ENCODE results near the gene FNDC3B.

FNDC3B gene

GRCh38 chr3:172135185-172135584 is 95.8 kb downstream of the FNDC3B start:
- DNase-seq (ENCODE audit: low read depth in 2 of 2), result no peak

- DNase-seq (ENCODE audit: low read depth in 2 of 2), result no peak
These were observed 96.4 kb downstream of the FNDC3B start for GRCh38 chr3:172135820-172136219.

- no peak for DNase-seq (ENCODE audit: low read depth in 2 of 2)
These were observed 97.0 kb downstream of the FNDC3B start for GRCh38 chr3:172136330-172136729.

GRCh38 chr3:172137287-172138192 is 98.2 kb downstream of the FNDC3B start:
- no peak for DNase-seq (ENCODE audit: low read depth in 2 of 2)

- DNase-seq (ENCODE audit: low read depth in 2 of 2), result no peak
These were observed 98.8 kb downstream of the FNDC3B start for GRCh38 chr3:172138193-172138537.

- no peak for DNase-seq (ENCODE audit: low read depth in 2 of 2)
These were observed 99.6 kb downstream of the FNDC3B start for GRCh38 chr3:172138792-172139507.

- no peak for DNase-seq (ENCODE audit: low read depth in 2 of 2)
These were observed 100.3 kb downstream of the FNDC3B start for GRCh38 chr3:172139528-172140276.

- DNase-seq (ENCODE audit: low read depth in 2 of 2), result no peak
These were observed 101.4 kb downstream of the FNDC3B start for GRCh38 chr3:172140499-172141391.

- DNase-seq (ENCODE audit: low read depth in 2 of 2), result no peak
These were observed 102.9 kb downstream of the FNDC3B start for GRCh38 chr3:172142051-172142863.

GRCh38 chr3:172142864-172143451 is 103.6 kb downstream of the FNDC3B start:
- no peak for DNase-seq (ENCODE audit: low read depth in 2 of 2)

GRCh38 chr3:172143739-172144497 is 104.5 kb downstream of the FNDC3B start:
- DNase-seq (ENCODE audit: low read depth in 2 of 2), result no peak

- no peak for DNase-seq (ENCODE audit: low read depth in 2 of 2)
These were observed 105.2 kb downstream of the FNDC3B start for GRCh38 chr3:172144601-172145000.

- no peak for DNase-seq (ENCODE audit: low read depth in 2 of 2)
These were observed 105.8 kb downstream of the FNDC3B start for GRCh38 chr3:172145031-172145686.

GRCh38 chr3:172146349-172146748 is 107.0 kb downstream of the FNDC3B start:
- DNase-seq (ENCODE audit: low read depth in 2 of 2), result no peak

- no peak for DNase-seq (ENCODE audit: low read depth in 2 of 2)
These were observed 107.9 kb downstream of the FNDC3B start for GRCh38 chr3:172147113-172147818.

- DNase-seq (ENCODE audit: low read depth in 2 of 2), result no peak
These were observed 108.9 kb downstream of the FNDC3B start for GRCh38 chr3:172148241-172148640.

GRCh38 chr3:172148702-172149565 is 109.6 kb downstream of the FNDC3B start:
- DNase-seq (ENCODE audit: low read depth in 2 of 2), result no peak

All from stimulated activated CD8-positive, alpha-beta memory T cell treated with anti-CD3 and anti-CD28 coated beads, Interleukin-2, amount 100 ng/mL, for 1 hour (primary cell).